ENCODE data around the gene USP9X.
"Not testable (repeated sequence)": the region's sequence is repeated elsewhere in the genome, so short reads cannot be mapped to it uniquely, and the experiment has no call there.

The USP9X gene

GRCh38 chrX:41122664-41123257, 37.5 kb downstream of the USP9X start:
- no peak for DNase-seq (ENCODE audit: low read depth)

GRCh38 chrX:41127477-41128192, 42.4 kb downstream of the USP9X start:
- DNase-seq (ENCODE audit: low read depth) = no peak

- DNase-seq (ENCODE audit: low read depth) = no peak
These were observed 43.7 kb downstream of the USP9X start for GRCh38 chrX:41128955-41129354.

GRCh38 chrX:41131766-41132165, 46.5 kb downstream of the USP9X start:
- no peak for DNase-seq (ENCODE audit: low read depth)

GRCh38 chrX:41133551-41133950, 48.3 kb downstream of the USP9X start:
- DNase-seq (ENCODE audit: low read depth) = no peak

GRCh38 chrX:41137589-41137988, 52.3 kb downstream of the USP9X start:
- no peak for DNase-seq (ENCODE audit: low read depth)

- DNase-seq (ENCODE audit: low read depth) = no peak
These were observed 57.1 kb downstream of the USP9X start for GRCh38 chrX:41142130-41142910.

- no peak for DNase-seq (ENCODE audit: low read depth)
These were observed 59.6 kb downstream of the USP9X start for GRCh38 chrX:41144873-41145272.

- DNase-seq (ENCODE audit: low read depth) = no peak
These were observed 60.8 kb downstream of the USP9X start for GRCh38 chrX:41145920-41146608.

- DNase-seq (ENCODE audit: low read depth) = no peak
These were observed 63.3 kb downstream of the USP9X start for GRCh38 chrX:41148553-41148952.

GRCh38 chrX:41150043-41150442, 64.8 kb downstream of the USP9X start:
- DNase-seq (ENCODE audit: low read depth) = no peak

- DNase-seq (ENCODE audit: low read depth) = not testable (repeated sequence)
These were observed 66.5 kb downstream of the USP9X start for GRCh38 chrX:41151726-41152125.

- DNase-seq (ENCODE audit: low read depth) = no peak
These were observed 67.0 kb downstream of the USP9X start for GRCh38 chrX:41152221-41152620.

GRCh38 chrX:41153448-41153847, 68.2 kb downstream of the USP9X start:
- DNase-seq (ENCODE audit: low read depth) = no peak

GRCh38 chrX:41153957-41154356, 68.7 kb downstream of the USP9X start:
- DNase-seq (ENCODE audit: low read depth) = no peak

- no peak for DNase-seq (ENCODE audit: low read depth)
These were observed 79.2 kb downstream of the USP9X start for GRCh38 chrX:41164449-41164848.

GRCh38 chrX:41167888-41168287, 82.6 kb downstream of the USP9X start:
- no peak for DNase-seq (ENCODE audit: low read depth)

GRCh38 chrX:41176263-41176662, 91.0 kb downstream of the USP9X start:
- DNase-seq (ENCODE audit: low read depth) = no peak

GRCh38 chrX:41177297-41177696, 92.1 kb downstream of the USP9X start:
- no peak for DNase-seq (ENCODE audit: low read depth)

GRCh38 chrX:41178201-41178600, 93.0 kb downstream of the USP9X start:
- DNase-seq (ENCODE audit: low read depth) = no peak

GRCh38 chrX:41180194-41180908, 95.1 kb downstream of the USP9X start:
- no peak for DNase-seq (ENCODE audit: low read depth)

- no peak for DNase-seq (ENCODE audit: low read depth)
These were observed 99.1 kb downstream of the USP9X start for GRCh38 chrX:41184312-41184711.
